C4-2B (cell line): ENCODE results near the gene FKBP10.
"Not testable (repeated sequence)": the region's sequence is repeated elsewhere in the genome, so short reads cannot be mapped to it uniquely, and the experiment has no call there.

Source experiments
- H3K27ac ChIP-seq: fragments of 450-650 bp; 2 replicates; pipeline ENCODE4 v1.5.1; 2017
- ZFX ChIP-seq: fragments of 450-650 bp; IDR thresholded peaks from 2 replicates; pipeline ENCODE4 v1.6.1; 2017
- TF ChIP-seq, protein P1 (sequence below): fragments of 450-650 bp; conservative IDR thresholded peaks from 2 replicates; pipeline ENCODE4 v1.5.1; 2017; ENCODE audit warnings: mild to moderate bottlenecking

FKBP10 gene

DNA sequence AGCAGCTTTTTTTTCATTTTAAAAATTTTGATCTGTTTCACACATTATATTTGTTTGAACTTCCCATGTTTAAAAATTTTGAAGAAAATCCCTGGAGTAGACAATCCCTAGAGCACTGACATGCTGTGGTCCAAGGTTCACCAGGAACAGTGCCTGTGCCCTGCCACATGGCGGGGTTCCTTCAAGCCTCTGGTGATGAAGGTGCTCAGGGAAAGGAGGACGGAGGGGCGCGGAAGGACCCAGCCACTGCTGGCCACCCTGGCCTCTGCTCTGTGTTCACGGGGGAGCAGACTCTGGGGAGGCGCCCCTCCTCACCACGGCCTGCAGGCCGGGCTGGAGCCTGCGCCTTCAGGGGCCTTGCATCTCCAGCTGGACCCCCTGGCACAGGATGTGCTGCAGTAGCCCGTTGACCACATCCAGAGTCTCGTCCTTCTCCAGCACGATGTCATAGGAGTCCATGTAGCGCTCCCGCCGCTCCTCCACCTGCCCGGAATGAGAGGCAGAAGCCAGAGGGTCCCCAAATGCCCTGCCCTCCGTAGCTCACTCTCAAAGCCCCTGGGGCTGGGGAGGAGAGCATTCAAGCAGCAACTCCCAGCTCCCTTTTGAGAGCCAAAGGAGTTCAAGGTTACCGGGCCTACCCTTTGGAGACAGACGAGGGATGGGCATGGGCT lies 12.5 kb downstream of the FKBP10 start:
- H3K27ac ChIP-seq: no peak overlapping the region
- TF ChIP-seq ZFX: no peak
- TF ChIP-seq, protein P1, sequence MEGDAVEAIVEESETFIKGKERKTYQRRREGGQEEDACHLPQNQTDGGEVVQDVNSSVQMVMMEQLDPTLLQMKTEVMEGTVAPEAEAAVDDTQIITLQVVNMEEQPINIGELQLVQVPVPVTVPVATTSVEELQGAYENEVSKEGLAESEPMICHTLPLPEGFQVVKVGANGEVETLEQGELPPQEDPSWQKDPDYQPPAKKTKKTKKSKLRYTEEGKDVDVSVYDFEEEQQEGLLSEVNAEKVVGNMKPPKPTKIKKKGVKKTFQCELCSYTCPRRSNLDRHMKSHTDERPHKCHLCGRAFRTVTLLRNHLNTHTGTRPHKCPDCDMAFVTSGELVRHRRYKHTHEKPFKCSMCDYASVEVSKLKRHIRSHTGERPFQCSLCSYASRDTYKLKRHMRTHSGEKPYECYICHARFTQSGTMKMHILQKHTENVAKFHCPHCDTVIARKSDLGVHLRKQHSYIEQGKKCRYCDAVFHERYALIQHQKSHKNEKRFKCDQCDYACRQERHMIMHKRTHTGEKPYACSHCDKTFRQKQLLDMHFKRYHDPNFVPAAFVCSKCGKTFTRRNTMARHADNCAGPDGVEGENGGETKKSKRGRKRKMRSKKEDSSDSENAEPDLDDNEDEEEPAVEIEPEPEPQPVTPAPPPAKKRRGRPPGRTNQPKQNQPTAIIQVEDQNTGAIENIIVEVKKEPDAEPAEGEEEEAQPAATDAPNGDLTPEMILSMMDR: no peak

DNA sequence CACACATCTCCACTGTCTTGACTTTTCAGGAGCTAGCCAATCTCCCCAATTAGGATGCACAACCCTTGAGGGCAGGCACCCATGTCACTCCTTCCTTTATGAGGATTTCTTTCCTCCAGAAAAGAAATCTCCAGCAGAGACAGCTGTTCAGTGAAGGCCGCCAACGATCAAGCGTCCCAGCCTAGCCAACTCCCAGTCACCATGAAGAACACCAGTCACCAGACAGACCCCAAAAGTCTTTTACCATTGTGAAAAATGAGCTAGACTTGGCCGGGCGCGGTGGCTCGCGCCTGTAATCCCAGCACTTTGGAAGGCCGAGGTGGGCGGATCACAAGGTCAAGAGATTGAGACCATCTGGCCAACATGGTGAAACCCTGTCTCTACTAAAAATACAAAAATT lies 17.2 kb downstream of the FKBP10 start:
- not testable (repeated sequence) for H3K27ac ChIP-seq

DNA sequence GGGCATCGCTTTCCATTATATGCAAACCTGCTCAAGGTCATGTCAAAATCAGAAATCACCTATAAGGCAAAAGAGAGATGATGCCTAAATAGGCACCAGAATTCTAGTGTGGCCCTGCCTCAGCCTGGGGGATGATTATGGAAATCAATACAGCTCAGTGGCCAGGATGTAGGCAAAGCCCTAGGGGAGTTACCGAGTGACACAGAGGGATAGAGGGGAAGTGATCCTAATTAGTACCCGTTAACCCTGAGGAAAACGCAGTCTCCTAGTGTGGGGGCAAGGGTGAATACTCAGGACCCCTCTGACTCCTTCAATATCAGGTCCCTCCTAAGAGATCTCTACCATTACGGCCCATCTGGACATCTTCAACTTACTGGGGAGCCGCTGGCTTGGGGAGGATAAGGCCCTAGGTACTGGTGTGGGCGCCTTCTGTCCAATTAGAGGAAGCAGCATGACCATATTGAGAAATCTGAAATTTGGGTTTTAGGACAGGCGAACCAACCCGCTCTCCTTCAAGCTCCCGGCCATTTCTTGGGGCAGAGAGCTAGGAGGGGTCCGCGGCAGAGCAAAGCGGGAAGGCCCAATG lies 22.5 kb downstream of the FKBP10 start:
- TF ChIP-seq, protein P1: no peak
- no peak for TF ChIP-seq ZFX
- H3K27ac ChIP-seq: peak overlapping the region; percentile 91

DNA sequence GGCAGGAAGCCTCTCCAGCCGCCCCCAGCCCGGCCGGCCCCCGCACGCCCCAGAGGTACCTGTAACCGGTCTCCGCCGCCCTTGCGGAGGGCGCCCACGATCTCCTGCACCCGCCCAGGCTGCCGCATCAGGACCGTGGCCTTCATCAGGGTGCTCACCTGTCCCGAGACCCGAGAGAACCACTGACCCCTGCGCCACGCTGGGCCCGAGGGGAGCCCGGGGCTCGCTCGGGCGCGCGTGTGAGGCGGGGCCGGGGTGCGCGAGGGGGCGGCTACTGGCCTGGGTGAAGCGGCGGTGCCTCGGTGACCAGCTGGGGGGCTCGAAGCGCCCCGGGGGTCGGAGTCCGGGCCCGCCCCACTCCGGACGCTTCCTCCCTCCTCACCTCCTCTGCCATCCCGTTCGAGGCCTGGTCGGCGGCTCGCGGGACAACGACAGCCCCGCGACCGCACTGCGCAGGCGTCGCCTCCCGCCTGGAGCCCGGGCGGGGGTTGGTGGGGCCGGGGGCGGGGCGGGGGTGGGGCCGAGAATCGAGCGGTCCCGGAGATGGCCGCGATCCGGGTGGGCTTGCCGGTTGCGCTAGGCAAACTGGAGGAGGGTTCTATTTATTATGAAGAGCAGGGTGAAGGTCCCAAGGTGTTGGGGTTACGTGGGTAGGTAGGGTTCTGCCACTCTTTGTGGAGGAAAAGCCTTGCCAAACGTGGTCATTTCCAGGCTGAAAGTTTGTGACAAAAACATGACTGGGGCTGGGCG lies 23.2 kb downstream of the FKBP10 start, which contains the start of gene NT5C3B:
TSS of gene NT5C3B (minus strand) at position 433 of the 750 bp plus-strand sequence. CDS start at position 394, 39 bp downstream.
- H3K27ac ChIP-seq: peak within 1 kb of the TSS; percentile 91
- TF ChIP-seq, protein P1: no peak
- TF ChIP-seq ZFX: peak; percentile 94

DNA sequence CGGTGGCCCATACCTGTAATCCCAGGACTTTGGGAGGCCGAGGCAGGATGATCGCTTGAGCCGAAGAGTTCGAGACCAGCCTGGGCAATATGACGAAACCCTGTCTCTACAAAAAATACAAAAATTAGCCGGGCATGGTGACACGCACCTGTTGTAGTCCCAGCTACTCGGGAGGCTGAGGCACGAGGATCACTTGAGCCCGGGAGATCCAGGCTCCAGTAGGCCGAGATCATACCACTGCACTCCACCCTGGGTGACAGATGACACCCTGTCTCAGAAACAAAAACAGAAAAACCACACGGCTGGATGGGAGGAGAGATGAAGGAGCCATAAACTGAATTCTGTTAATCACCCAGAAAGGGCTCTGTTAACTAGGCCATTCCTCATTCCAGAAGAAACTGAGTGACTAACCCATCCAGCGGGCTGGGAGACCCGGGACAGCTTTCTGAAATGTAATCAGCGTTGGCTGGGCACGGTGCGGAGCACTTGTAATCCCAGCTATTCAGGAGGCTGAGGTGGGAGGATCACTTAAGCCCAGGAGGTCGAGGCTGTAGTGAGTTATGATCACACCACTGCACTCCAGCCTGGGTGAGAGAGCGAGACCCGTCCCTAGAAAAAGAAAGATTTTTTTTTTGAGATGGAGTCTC lies 23.9 kb downstream of the FKBP10 start:
- TF ChIP-seq ZFX: no peak
- TF ChIP-seq, protein P1: no peak

DNA sequence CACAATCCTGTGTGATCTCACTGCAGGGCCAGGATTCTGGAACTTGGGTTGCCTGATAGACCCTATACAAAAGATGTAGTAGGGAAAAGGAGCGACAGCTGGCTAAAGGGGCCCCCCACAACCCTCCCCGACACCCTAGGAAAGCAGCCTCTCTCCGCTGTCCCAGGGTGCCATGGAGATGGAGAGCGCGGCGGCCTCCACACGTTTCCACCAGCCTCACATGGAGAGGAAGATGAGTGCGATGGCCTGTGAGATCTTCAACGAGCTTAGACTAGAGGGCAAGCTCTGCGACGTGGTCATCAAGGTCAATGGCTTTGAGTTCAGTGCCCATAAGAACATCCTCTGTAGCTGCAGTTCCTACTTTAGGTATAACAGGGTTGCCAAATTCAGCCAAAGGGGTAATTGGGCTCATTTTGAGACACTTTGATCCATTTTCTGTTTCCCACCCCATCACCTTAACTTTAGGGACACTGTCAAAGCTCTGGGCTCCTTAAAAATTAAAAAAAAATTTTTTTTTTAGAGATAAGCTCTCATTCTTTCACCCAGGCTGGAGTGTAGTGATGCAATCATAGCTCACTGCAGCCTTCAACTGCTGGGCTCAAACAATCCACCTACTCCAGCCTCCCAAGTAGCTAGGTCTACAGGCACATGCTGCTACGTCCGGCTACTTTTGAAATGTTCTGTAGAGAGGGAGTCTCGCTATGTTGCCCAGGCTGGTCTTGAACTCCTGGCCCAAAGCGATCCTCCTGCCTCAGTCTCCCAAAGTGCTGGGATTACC lies 25.1 kb downstream of the FKBP10 start, which contains the start of gene KLHL10:
TSS of gene KLHL10 (plus strand) at position 65 of the 778 bp plus-strand sequence. CDS start at position 173, 108 bp downstream.
- TF ChIP-seq, protein P1: no peak
- TF ChIP-seq ZFX: no peak
- H3K27ac ChIP-seq: peak within 1 kb of the TSS; percentile 91

More for the DNA sequence above, 23.9 kb downstream of the FKBP10 start:
- H3K27ac ChIP-seq: peak overlapping the region; percentile 91

DNA sequence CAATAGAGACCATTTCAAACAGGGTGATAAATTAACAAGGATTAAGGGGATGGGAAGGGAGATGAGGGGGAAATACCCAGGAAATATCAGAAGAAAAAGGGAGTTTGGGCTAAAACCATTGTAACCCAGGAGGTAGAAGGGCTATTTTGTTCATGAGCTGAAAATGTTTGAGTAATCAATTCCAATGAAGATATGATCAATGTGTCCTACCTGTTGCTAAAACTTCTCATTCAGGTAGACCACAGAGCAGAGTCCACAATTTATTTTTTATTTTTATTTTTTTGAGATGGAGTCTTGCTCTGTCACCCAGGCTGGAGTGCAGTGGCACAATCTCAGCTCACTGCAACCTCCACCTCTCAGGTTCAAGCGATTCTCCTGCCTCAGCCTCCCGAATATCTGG lies 26.6 kb downstream of the FKBP10 start:
- not testable (repeated sequence) for H3K27ac ChIP-seq

DNA sequence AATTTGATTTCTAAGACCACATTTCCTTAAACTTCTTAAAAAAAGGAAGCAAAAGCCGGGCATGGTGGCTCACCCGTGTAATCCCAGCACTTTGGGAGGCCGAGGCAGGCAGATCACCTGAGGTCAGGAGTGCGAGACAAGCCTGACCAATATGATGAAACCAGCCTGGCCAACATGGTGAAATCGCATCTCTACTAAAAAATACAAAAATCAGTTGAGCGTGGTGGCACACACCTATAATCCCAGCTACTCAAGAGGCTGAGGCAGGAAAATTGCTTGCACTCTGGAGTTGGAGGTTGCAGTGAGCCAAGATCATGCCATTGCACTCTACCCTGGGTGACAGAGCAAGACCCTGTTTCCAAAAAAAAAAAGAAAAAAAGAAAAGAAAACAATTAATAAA lies 28.0 kb downstream of the FKBP10 start:
- not testable (repeated sequence) for H3K27ac ChIP-seq
